ENCODE results near the gene NOP14. TPM values are rescaled to one million over a fixed set of nuclear protein-coding genes. Genes with fewer than 3 reads are reported as not detected.
A peak's percentile ranks its signal among the peaks of the same experiment; 100 is the strongest.

NOP14 gene
- total RNA-seq, 1 donor from 2014 or later, result 21.4 TPM

GRCh38 chr4:2914256-2915126, 48.7 kb downstream of the NOP14 start:
- TF ChIP-seq CTCF (IDR thresholded peaks at IDR 0.05), result no peak
- ATAC-seq (peak; percentile 71), DNase-seq (peak; percentile 67)
- intact Hi-C loops (cut with DNase I), result no loop called here
- Histone ChIP-seq H3K27ac (peak overlapping the region; percentile 25), H3K9me3 (no peaks in the 10 kb centered on the region), H3K27me3 (no peaks in the 10 kb centered on the region), H3K36me3 (peaks cover 78% of the 10 kb centered on the region), H3K4me3 (no peak overlapping the region), H3K4me1 (no peaks in the 10 kb centered on the region)

GRCh38 chr4:2913168-2913567, 50.0 kb downstream of the NOP14 start:
- no peaks in the 10 kb centered on the region for H3K9me3 ChIP-seq
- intact Hi-C loops (cut with DNase I), result no loop called here
- no peaks in the 10 kb centered on the region for H3K27me3 ChIP-seq
- peak overlapping the region; percentile 36 for H3K27ac ChIP-seq
- peaks cover 91% of the 10 kb centered on the region for H3K36me3 ChIP-seq
- no peaks in the 10 kb centered on the region for H3K4me1 ChIP-seq
- no peak overlapping the region for H3K4me3 ChIP-seq
- no peak for TF ChIP-seq CTCF (IDR thresholded peaks at IDR 0.05)
- peak; percentile 87 for ATAC-seq
- peak; percentile 80 for DNase-seq

GRCh38 chr4:2911868-2912267, 51.3 kb downstream of the NOP14 start:
- H3K27me3 ChIP-seq, result no peaks in the 10 kb centered on the region
- intact Hi-C loops (cut with DNase I), result no loop called here
- no peaks in the 10 kb centered on the region for H3K4me1 ChIP-seq
- DNase-seq, result no peak
- no peaks in the 10 kb centered on the region for H3K9me3 ChIP-seq
- H3K4me3 ChIP-seq, result no peak overlapping the region
- no peak for ATAC-seq
- H3K27ac ChIP-seq, result no peak overlapping the region
- H3K36me3 ChIP-seq, result peaks cover 96% of the 10 kb centered on the region
- no peak for TF ChIP-seq CTCF (IDR thresholded peaks at IDR 0.05)

GRCh38 chr4:2910409-2910808, 52.8 kb downstream of the NOP14 start:
- Histone ChIP-seq H3K27ac (no peak overlapping the region), H3K4me1 (no peaks in the 10 kb centered on the region), H3K27me3 (no peaks in the 10 kb centered on the region), H3K9me3 (no peaks in the 10 kb centered on the region), H3K4me3 (no peak overlapping the region), H3K36me3 (peaks cover 96% of the 10 kb centered on the region)
- no peak for DNase-seq
- intact Hi-C loops (cut with DNase I), result no loop called here
- ATAC-seq, result no peak
- no peak for TF ChIP-seq CTCF (IDR thresholded peaks at IDR 0.05)

GRCh38 chr4:2909583-2909982, 53.6 kb downstream of the NOP14 start:
- peaks cover 96% of the 10 kb centered on the region for H3K36me3 ChIP-seq
- TF ChIP-seq CTCF (IDR thresholded peaks at IDR 0.05), result no peak
- no peak for DNase-seq

More at GRCh38 chr4:2909583-2909982, 53.6 kb downstream of the NOP14 start:
- Histone ChIP-seq H3K4me1 (no peaks in the 10 kb centered on the region), H3K9me3 (no peaks in the 10 kb centered on the region), H3K27me3 (no peaks in the 10 kb centered on the region), H3K4me3 (no peak overlapping the region), H3K27ac (no peak overlapping the region)
- ATAC-seq, result no peak
- intact Hi-C loops (cut with DNase I), result no loop called here
